ENCODE results near the gene NR1D1.

NR1D1 gene

DNA sequence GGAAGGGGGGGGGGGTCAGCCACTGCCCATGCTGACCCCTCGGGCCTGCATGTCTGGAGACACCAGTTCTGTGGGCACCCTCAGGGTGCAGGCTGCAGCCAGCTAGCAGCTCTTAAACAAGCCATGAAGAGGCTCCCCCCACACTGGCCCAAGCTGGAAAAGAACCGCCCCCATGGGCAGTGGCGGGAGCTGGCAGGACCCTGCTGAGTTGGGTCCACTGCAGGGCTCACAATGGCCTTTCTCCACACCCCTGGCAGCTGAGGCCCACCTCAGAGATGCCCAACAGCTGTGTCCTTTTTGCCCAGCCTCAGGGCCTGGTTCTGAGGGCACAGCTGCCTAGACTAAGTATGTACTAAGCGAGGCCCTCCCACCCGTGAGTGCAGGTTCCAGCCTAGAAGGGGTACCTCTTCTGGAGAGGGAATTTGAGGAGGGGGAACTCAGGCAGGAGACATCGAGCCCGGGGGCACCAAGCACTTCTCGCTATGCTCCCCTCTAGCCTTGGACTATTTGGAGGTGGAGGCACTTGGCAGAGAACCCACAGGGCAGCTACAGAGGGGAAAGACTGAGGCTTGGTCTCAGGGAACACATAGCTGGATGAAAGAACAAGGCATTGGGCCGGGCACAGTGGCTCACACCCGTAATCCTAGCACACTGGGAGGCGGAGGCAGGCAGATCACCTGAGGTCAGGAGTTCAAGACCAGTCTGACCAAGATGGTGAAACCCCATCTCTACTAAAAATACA, 34.4 kb downstream of the NR1D1 start:
- TF ChIP-seq MYC (IDR thresholded peaks at IDR 0.05; ENCODE audit: low read depth, low read length) (no peak), POLR2A (IDR thresholded peaks at IDR 0.05; ENCODE audit: extremely low read depth, insufficient read length) (no peak)
- TF ChIP-seq, protein P1, sequence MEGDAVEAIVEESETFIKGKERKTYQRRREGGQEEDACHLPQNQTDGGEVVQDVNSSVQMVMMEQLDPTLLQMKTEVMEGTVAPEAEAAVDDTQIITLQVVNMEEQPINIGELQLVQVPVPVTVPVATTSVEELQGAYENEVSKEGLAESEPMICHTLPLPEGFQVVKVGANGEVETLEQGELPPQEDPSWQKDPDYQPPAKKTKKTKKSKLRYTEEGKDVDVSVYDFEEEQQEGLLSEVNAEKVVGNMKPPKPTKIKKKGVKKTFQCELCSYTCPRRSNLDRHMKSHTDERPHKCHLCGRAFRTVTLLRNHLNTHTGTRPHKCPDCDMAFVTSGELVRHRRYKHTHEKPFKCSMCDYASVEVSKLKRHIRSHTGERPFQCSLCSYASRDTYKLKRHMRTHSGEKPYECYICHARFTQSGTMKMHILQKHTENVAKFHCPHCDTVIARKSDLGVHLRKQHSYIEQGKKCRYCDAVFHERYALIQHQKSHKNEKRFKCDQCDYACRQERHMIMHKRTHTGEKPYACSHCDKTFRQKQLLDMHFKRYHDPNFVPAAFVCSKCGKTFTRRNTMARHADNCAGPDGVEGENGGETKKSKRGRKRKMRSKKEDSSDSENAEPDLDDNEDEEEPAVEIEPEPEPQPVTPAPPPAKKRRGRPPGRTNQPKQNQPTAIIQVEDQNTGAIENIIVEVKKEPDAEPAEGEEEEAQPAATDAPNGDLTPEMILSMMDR (IDR thresholded peaks at IDR 0.05; ENCODE audit: low read depth, low read length), result no peak
- TF ChIP-seq, protein P2, sequence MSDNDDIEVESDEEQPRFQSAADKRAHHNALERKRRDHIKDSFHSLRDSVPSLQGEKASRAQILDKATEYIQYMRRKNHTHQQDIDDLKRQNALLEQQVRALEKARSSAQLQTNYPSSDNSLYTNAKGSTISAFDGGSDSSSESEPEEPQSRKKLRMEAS (IDR thresholded peaks at IDR 0.05; ENCODE audit: low read depth, low read length), result no peak
- no peak overlapping the region for H3K4me3 ChIP-seq (ENCODE audit: low read depth, low read length)
- DNase-seq (ENCODE audit: low read depth), result no peak

DNA sequence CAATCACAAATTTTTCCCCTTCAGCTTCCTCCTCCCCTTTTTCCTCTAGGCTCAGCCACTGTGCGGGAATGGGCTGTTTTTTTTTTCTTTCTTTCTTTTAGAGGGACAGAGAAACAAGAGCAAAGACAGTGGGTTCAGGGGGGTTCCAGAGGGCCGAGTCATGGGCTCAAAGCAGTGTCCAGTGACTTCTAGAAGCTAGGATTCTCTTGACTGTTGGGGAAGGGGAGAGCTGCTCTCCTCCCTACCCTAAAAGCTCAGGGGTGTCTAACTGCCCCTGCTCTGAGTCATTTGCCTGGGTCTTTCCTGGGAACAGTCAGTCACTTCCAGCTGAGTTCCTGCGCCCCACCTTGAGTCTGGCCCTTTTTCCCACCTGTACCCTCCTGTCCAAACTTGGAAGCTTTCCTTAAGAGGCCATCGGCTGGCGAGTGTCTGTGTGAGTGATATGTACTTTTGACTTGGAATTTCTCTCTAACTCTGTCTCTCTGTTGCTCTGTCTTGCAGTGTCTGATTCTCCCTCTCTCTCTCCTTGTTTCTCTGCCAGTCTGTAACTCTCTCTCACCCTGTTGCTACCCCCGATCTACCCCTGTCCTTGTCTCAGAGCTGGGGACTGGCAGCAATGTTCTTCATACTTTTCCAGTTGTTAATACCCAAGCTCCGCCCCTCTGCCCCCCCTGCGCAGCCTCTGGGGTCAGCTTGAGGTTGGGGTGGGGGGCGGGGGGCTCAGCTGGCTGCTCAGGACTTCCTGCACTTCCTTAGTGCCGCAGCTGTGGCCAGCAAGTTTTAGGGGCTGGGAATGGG, 35.2 kb downstream of the NR1D1 start:
- peak overlapping the region; percentile 85 for H3K4me3 ChIP-seq (ENCODE audit: low read depth, low read length)
- no peak for TF ChIP-seq POLR2A (IDR thresholded peaks at IDR 0.05; ENCODE audit: extremely low read depth, insufficient read length)
- TF ChIP-seq, protein P2 (IDR thresholded peaks at IDR 0.05; ENCODE audit: low read depth, low read length), result no peak
- no peak for TF ChIP-seq MYC (IDR thresholded peaks at IDR 0.05; ENCODE audit: low read depth, low read length)
- TF ChIP-seq, protein P1 (IDR thresholded peaks at IDR 0.05; ENCODE audit: low read depth, low read length), result no peak
- DNase-seq (ENCODE audit: low read depth), result peak; percentile 54

DNA sequence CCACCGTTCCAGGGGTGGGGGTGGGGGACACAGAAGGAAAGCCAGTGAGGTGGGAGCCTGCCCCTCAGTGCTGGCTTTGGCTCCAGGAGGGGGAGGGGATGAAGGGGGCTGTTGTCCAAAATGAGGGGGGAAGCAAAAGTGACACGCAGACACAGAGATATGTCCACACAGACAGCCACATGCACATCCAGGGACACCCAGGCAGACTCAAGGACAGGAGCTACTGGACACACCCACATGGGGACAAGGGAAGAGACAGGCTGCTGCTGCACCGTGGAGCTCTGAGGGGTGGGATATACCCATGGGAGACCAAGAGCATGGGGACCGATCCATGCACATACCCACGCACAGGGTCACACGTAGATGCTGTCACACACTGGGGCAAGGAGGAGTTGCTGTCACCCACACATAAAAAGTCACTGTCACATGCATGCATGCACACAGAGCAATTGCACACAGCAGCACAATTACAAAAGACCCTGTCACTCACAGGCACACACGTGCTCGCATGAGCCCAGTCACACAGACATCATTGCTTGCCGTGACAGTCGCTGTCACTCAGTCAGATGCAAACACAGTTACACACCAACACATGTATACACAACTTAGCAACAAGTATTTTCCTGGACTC, 36.4 kb downstream of the NR1D1 start:
- DNase-seq (ENCODE audit: low read depth), result peak; percentile 39
- peak overlapping the region; percentile 85 for H3K4me3 ChIP-seq (ENCODE audit: low read depth, low read length)
- TF ChIP-seq MYC (IDR thresholded peaks at IDR 0.05; ENCODE audit: low read depth, low read length) (no peak), POLR2A (IDR thresholded peaks at IDR 0.05; ENCODE audit: extremely low read depth, insufficient read length) (no peak)
- TF ChIP-seq, protein P1 (IDR thresholded peaks at IDR 0.05; ENCODE audit: low read depth, low read length), result no peak

DNA sequence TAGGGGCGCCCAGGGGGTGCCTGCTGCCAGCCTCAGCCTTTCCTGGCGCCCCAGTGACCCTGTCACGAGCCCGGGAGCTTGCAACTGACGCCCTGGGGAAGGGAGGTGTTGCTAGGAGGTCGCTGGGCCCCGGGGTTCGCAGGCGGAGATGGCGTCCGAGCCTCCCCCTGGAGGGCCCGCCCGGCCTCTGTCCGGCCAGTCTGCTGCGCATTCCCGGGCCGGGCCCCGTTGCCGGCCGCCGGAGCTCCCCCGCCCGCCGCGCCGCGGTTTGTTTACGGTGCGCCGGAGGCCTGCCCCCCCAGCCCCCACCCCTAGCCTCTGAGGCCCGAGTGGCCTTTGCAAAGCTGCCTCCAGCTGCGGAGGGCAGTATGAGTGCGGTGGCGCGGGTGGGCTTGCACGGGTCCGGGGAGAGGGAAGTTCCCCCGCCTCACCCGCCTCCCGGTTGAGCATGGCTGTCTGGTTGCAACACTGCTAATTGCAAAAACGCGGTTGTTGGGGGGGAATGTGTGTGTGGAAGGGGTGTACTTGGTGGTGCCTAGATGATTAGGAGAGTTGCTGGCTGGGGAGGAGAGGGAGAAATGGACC, 37.1 kb downstream of the NR1D1 start:
- DNase-seq (ENCODE audit: low read depth), result peak; percentile 96
- H3K4me3 ChIP-seq (ENCODE audit: low read depth, low read length), result peak overlapping the region; percentile 85
- peak; percentile 89 for TF ChIP-seq MYC (IDR thresholded peaks at IDR 0.05; ENCODE audit: low read depth, low read length)
- TF ChIP-seq, protein P1 (IDR thresholded peaks at IDR 0.05; ENCODE audit: low read depth, low read length), result no peak
- peak; percentile 8 for TF ChIP-seq POLR2A (IDR thresholded peaks at IDR 0.05; ENCODE audit: extremely low read depth, insufficient read length)
- TF ChIP-seq, protein P2 (IDR thresholded peaks at IDR 0.05; ENCODE audit: low read depth, low read length), result peak; percentile 67

DNA sequence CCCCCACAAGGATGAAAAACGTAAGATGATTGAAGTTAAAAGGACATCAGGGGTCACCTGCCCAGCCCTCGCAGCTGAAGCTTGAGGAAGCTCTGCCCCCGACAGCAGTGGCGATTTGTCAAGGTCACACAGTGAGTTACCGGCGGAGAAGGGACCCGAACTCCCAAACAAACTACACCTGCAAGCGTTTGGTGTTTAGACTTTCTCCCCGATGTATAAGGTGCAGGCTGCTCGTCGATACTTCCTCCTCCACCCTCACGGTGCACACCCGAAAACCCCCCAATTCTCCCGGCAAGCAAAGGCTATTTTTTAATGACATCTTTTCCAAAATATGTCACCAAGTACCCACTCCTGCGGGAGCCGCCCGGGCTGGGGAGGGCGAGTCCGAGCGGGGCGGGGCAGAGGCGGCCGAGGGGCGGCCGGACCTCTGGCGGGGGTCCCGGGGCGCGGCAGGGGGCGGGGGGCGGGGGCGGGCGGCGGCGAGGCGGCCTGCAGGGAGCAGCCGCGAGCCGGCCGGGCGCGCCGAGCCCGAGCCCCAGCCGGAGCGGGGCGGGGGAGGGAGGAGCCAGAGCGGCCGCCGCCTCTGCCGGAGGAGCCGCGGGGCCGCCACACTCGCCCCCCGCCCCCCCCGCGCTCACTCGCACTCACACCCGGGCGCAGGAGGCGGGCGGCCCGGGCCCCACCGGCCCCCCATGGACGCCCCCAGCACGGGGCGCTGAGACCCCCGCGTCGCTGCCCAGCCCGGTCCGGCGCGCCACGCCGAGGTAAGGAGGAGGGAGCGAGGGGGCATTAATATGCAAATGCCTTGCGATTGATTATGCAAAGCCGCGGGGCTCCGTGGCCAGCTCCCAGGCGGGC, 37.8 kb downstream of the NR1D1 start, which contains the start of gene THRA:
Gene THRA, plus strand, starts transcription at position 637 of the 858 bp plus-strand sequence. CDS start 11,524 bp downstream, outside the sequence.
- peak; percentile 81 for DNase-seq (ENCODE audit: low read depth)
- H3K4me3 ChIP-seq (ENCODE audit: low read depth, low read length), result peak within 1 kb of the TSS; percentile 85
- TF ChIP-seq POLR2A (IDR thresholded peaks at IDR 0.05; ENCODE audit: extremely low read depth, insufficient read length), result peak; percentile 22
- no peak for TF ChIP-seq MYC (IDR thresholded peaks at IDR 0.05; ENCODE audit: low read depth, low read length)
- TF ChIP-seq, protein P1 (IDR thresholded peaks at IDR 0.05; ENCODE audit: low read depth, low read length), result no peak

Measured in NB4 (cell line).